ENCODE measurements around the gene DENND1A.

DNA sequence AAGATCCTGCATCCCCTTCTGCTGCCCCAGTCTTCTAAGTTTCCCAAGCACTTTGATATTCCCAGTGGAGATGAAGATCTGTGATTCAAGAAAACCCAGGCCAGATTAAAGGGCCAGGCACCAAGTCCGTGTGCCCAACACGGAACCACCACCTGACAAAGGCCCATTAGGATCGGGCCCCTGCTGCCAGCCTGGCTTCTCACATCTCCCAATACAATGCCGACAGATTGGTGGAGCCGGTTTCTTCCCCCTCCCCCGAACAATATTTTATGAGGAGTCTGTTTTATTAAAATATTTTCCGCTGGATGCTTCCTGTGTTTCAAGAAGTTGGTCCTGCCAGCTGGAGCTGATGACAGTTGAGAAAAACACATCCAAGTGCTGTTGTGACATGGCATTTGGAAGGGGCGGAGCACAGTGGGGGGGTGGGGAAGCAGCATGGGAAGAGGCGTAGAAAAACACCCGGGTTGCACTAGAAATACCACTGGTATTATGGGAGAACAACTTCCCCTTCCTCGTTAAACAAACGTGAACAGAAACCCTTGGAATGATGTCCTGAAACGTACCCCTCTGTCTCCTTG, 528.9 kb downstream of the DENND1A start:
- TF ChIP-seq, protein P1, sequence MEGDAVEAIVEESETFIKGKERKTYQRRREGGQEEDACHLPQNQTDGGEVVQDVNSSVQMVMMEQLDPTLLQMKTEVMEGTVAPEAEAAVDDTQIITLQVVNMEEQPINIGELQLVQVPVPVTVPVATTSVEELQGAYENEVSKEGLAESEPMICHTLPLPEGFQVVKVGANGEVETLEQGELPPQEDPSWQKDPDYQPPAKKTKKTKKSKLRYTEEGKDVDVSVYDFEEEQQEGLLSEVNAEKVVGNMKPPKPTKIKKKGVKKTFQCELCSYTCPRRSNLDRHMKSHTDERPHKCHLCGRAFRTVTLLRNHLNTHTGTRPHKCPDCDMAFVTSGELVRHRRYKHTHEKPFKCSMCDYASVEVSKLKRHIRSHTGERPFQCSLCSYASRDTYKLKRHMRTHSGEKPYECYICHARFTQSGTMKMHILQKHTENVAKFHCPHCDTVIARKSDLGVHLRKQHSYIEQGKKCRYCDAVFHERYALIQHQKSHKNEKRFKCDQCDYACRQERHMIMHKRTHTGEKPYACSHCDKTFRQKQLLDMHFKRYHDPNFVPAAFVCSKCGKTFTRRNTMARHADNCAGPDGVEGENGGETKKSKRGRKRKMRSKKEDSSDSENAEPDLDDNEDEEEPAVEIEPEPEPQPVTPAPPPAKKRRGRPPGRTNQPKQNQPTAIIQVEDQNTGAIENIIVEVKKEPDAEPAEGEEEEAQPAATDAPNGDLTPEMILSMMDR (IDR thresholded peaks at IDR 0.05), result no peak
- TF ChIP-seq POLR2A (IDR thresholded peaks at IDR 0.05) (no peak), POLR2AphosphoS5 (IDR thresholded peaks at IDR 0.05) (no peak)
